22Rv1 (cell line): Measurements from ENCODE around the gene PAPLN.

Experiments used
- CTCF ChIP-seq: fragments of 450-650 bp; IDR thresholded peaks from 2 replicates; pipeline ENCODE4 v1.5.1; 2017; ENCODE audit warnings: mild to moderate bottlenecking
- ZFX ChIP-seq: fragments of 450-650 bp; IDR thresholded peaks from 2 replicates; pipeline ENCODE4 v1.6.1; 2017; ENCODE audit warnings: antibody characterized with exemption, borderline replicate concordance

DNA sequence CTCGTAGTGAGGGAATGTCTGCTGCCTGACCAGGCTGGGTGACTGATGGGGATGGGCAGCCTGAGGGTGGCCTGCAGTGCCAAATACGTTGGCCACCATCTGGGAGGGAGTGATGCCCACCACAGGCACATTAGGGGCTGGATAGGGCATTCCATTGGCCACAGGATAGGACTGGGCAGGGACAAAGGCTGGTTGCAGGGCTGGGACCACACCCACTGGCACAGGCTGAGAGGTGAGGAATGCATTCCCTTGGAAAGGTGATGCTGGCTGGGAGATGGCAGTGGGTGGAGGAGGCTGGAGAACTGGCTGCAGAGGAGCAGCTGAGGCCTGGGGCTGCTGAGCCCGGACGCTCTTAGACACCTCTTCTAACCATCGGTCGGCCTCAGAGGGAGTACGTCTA lies 39.5 kb downstream of the PAPLN start:
- TF ChIP-seq CTCF (no peak), ZFX (no peak)
